Uterus (tissue), 4 donors: ENCODE data around the gene MPHOSPH6. TPM values are rescaled to one million over a fixed set of nuclear protein-coding genes. Genes with fewer than 3 reads are reported as not detected.

Experiments used
- DNase-seq, 2 donors: peaks; one replicate each; pipeline ENCODE4 v3.0.0-alpha.2; 2019 to 2020
- H3K27ac ChIP-seq, 2 donors: fragments of 200-600 bp; sonication (generic); 1 replicate in 1 of 2; 2 replicates in 1 of 2; pipeline ENCODE4 v1.5.1; 2016 to 2018
- H3K27me3 ChIP-seq, 2 donors: fragments of 200-600 bp; sonication (generic); one replicate each; pipeline ENCODE4 v1.5.1; 2018 to 2019; ENCODE audit warnings: control low read depth in 1 of 2
- H3K36me3 ChIP-seq, 2 donors: fragments of 200-600 bp; sonication (generic); one replicate each; pipeline ENCODE4 v1.5.1; 2019; ENCODE audit warnings: control low read depth in 1 of 2
- H3K4me1 ChIP-seq, 2 donors: fragments of 200-600 bp; sonication (generic); one replicate each; pipeline ENCODE4 v1.5.1; 2018 to 2019; ENCODE audit warnings: control low read depth in 1 of 2
- H3K4me3 ChIP-seq, 2 donors: fragments of 200-600 bp; sonication (generic); 1 replicate in 1 of 2; 2 replicates in 1 of 2; pipeline ENCODE4 v1.5.1; 2018 to 2019; ENCODE audit warnings: mild to moderate bottlenecking in 1 of 2
- H3K9me3 ChIP-seq, 2 donors: fragments of 200-600 bp; sonication (generic); one replicate each; pipeline ENCODE4 v1.5.1; 2019; ENCODE audit warnings: control low read depth in 1 of 2
- CTCF ChIP-seq, 4 experiments: fragments of 200-600 bp in 2 of 4; fragments of 450-650 bp in 2 of 4; sonication (generic) in 2 of 4; IDR thresholded peaks; one replicate each; pipeline ENCODE4 v1.5.1; 2016 to 2019; ENCODE audit warnings: antibody characterized with exemption in 4 of 4, mild to moderate bottlenecking in 2 of 4, moderate library complexity in 1 of 4
- POLR2A ChIP-seq, 2 donors: fragments of 450-650 bp; IDR thresholded peaks; one replicate each; pipeline ENCODE4 v1.6.1; 2016; ENCODE audit warnings: antibody characterized with exemption in 2 of 2, mild to moderate bottlenecking in 1 of 2, moderate library complexity in 1 of 2
- intact Hi-C: fragments of 100-400 bp; cut with DNase I; formaldehyde crosslinking; loops from one replicate; pipeline ENCODE4 v1.15.1; 2023; ENCODE audit warnings: low total_unique reads
- total RNA-seq, 4 donors: library from RNA; depleted of rRNA in 3 of 4; stranded (reverse); fragments of >200 nt in 3 of 4; gene quantifications; one replicate each; pipeline versions ENCODE4 v1.1.0 to v1.2.4, GENCODE V29; 2014 to 2023
- donor health status: DM: yes; HTN: yes; CAD: no.

Gene MPHOSPH6
- total RNA-seq, 4 donors from 2014 or later: 18.4 to 55.6 (median 29.8) TPM

- no peaks in the 10 kb centered on the region for H3K36me3 ChIP-seq
- intact Hi-C loops: no loop called here
- DNase-seq: no peak
- H3K4me3 ChIP-seq: no peak overlapping the region
- no peak for TF ChIP-seq CTCF (IDR thresholded peaks at IDR 0.05)
- TF ChIP-seq POLR2A (IDR thresholded peaks at IDR 0.05): no peak
- H3K9me3 ChIP-seq: no peaks in the 10 kb centered on the region
- H3K27ac ChIP-seq: no peak overlapping the region
- H3K4me1 ChIP-seq: no peaks in the 10 kb centered on the region
- no peaks in the 10 kb centered on the region for H3K27me3 ChIP-seq
Observed at GRCh38 chr16:82175627-82176026, 5.6 kb upstream of the MPHOSPH6 start.

- TF ChIP-seq CTCF (IDR thresholded peaks at IDR 0.05) (no peak), POLR2A (IDR thresholded peaks at IDR 0.05) (no peak)
- no peak for DNase-seq
- intact Hi-C loops: no loop called here
- H3K27me3 ChIP-seq: no peaks in the 10 kb centered on the region
- H3K4me1 ChIP-seq: peaks cover 0 to 6% of the 10 kb centered on the region in 2 donors
- H3K27ac ChIP-seq: no peak overlapping the region
- no peak overlapping the region for H3K4me3 ChIP-seq
- no peaks in the 10 kb centered on the region for H3K9me3 ChIP-seq
- H3K36me3 ChIP-seq: no peaks in the 10 kb centered on the region
Observed at GRCh38 chr16:82167670-82168069, 2.4 kb downstream of the MPHOSPH6 start.

GRCh38 chr16:82160226-82160625, 9.8 kb downstream of the MPHOSPH6 start:
- intact Hi-C loops: no loop called here
- Histone ChIP-seq H3K27ac (no peak overlapping the region), H3K36me3 (no peaks in the 10 kb centered on the region), H3K4me3 (no peak overlapping the region), H3K27me3 (no peaks in the 10 kb centered on the region), H3K4me1 (peaks cover 3 to 5% of the 10 kb centered on the region in 2 donors), H3K9me3 (no peaks in the 10 kb centered on the region)
- TF ChIP-seq POLR2A (IDR thresholded peaks at IDR 0.05): no peak
- no peak for TF ChIP-seq CTCF (IDR thresholded peaks at IDR 0.05)
- no peak for DNase-seq

GRCh38 chr16:82157836-82158235, 12.2 kb downstream of the MPHOSPH6 start:
- H3K4me1 ChIP-seq: peaks cover 3 to 5% of the 10 kb centered on the region in 2 donors
- H3K27me3 ChIP-seq: no peaks in the 10 kb centered on the region
- no peak overlapping the region for H3K4me3 ChIP-seq
- no peaks in the 10 kb centered on the region for H3K36me3 ChIP-seq
- no peak for DNase-seq
- H3K27ac ChIP-seq: peak overlapping the region; percentile 66 to 75
- no peaks in the 10 kb centered on the region for H3K9me3 ChIP-seq
- TF ChIP-seq POLR2A (IDR thresholded peaks at IDR 0.05) (no peak), CTCF (IDR thresholded peaks at IDR 0.05) (no peak)
- intact Hi-C loops: no loop called here

GRCh38 chr16:82157534-82157812, 12.6 kb downstream of the MPHOSPH6 start:
- no peak for TF ChIP-seq POLR2A (IDR thresholded peaks at IDR 0.05)
- TF ChIP-seq CTCF (IDR thresholded peaks at IDR 0.05): no peak
- no peaks in the 10 kb centered on the region for H3K9me3 ChIP-seq
- H3K4me1 ChIP-seq: peaks cover 3 to 4% of the 10 kb centered on the region in 2 donors
- H3K27me3 ChIP-seq: no peaks in the 10 kb centered on the region
- no peak for DNase-seq
- no peak overlapping the region for H3K4me3 ChIP-seq
- H3K27ac ChIP-seq: peak overlapping the region; percentile 66 to 75
- intact Hi-C loops: no loop called here
- H3K36me3 ChIP-seq: no peaks in the 10 kb centered on the region
